GM13976 (cell line): Measurements from ENCODE around the gene FGF3.
"Not testable (repeated sequence)": the region's sequence is repeated elsewhere in the genome, so short reads cannot be mapped to it uniquely, and the experiment has no call there.

Experiments used
- DNase-seq: peaks from one replicate; pipeline ENCODE4 v3.0.0; 2012; ENCODE audit warnings: low spot score
- in situ Hi-C: fragments of 300-500 bp; cut with MboI; formaldehyde crosslinking; loops from one replicate; pipeline ENCODE4 v1.12.0; 2022; ENCODE audit warnings: low sequenced_read_pairs, mixed read lengths, inconsistent platforms; ENCODE audit not compliant: unreplicated experiment
- TF ChIP-seq, protein P1 (sequence below): IDR thresholded peaks from 2 replicates; pipeline ENCODE4 v1.5.1; 2012; ENCODE audit warnings: borderline replicate concordance, mild to moderate bottlenecking; ENCODE audit not compliant: insufficient read depth; ENCODE audit errors: extremely low read depth, missing control alignments, control extremely low read depth

Gene FGF3

DNA sequence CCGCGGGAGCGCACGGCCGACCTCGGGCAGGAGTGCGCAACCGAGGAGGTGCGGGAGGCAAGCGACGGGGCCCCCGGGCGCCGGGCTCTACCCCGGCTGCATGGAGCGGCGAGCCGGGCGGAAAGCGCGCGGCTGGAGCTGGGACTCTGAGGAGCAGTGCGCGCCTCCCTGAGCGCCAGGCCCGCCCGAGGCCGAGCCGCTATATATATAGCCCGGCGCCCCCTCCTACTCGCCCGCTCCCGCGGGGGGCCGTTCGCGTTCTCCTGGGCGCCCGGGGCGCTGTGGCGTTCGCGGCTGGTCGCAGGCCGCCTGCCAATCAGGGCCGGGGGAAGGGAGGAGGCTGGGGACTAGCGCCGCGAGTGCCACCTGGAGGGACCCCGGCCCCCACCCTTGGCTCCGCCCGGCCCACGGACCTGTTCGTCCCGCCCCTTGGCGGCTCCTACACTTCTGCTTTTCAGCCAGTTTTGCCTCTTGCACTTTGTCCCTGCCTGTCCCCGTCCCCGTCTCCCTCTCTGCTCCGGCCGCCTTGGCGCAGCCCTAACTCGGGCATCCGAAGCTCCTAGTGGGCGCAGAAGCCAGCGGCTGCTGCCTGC is 44.0 kb downstream of the FGF3 start, which contains the start of gene FGF4:
FGF4 (minus strand) TSS at position 179 of the 593 bp plus-strand sequence. CDS start 257 bp downstream, outside the sequence.
- DNase-seq = no peak
- TF ChIP-seq, protein P1, sequence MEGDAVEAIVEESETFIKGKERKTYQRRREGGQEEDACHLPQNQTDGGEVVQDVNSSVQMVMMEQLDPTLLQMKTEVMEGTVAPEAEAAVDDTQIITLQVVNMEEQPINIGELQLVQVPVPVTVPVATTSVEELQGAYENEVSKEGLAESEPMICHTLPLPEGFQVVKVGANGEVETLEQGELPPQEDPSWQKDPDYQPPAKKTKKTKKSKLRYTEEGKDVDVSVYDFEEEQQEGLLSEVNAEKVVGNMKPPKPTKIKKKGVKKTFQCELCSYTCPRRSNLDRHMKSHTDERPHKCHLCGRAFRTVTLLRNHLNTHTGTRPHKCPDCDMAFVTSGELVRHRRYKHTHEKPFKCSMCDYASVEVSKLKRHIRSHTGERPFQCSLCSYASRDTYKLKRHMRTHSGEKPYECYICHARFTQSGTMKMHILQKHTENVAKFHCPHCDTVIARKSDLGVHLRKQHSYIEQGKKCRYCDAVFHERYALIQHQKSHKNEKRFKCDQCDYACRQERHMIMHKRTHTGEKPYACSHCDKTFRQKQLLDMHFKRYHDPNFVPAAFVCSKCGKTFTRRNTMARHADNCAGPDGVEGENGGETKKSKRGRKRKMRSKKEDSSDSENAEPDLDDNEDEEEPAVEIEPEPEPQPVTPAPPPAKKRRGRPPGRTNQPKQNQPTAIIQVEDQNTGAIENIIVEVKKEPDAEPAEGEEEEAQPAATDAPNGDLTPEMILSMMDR = no peak
- in situ Hi-C loops = no loop called here

DNA sequence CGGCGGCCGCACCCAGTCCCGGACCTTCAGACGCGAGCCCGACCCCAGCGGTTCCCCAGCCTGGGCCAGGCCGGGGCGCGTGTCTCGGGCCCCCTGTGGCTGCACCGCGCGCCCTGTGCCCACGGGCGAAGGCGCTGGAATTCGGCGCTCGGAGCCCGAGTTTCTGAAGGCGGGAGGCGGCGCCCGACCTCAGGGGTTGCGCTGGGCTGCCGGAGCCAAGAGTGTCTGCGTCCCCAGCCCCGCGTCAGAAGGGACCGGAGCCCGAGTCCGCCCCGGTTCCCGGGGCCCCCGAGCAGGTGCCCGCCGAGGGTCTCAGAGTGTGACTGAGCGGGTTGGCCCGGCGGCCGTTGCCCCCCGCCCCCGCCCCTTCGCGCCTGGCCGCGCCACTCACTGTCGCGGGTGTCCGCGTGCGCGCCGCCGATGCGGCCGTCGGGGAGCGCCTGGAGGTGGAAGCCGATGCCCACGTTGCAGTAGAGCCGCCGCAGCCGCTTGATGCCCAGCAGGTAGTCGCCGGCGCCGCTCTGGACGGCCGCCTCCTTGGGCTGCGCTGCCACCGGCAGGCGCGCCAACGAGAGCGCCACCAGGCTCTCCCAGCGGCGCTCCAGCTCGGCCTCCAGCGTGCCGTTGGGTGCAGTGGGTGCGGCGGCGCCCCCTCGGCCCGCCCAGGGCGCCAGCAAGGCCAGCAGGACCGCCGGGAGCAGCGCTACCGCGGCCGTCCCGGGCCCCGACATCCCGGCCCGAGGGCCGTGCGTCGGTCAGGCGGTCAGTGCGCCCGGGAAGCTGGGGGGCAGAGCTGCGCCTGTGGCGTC is 44.7 kb downstream of the FGF3 start:
- TF ChIP-seq, protein P1 = no peak
- no peak for DNase-seq
- in situ Hi-C loops = no loop called here

DNA sequence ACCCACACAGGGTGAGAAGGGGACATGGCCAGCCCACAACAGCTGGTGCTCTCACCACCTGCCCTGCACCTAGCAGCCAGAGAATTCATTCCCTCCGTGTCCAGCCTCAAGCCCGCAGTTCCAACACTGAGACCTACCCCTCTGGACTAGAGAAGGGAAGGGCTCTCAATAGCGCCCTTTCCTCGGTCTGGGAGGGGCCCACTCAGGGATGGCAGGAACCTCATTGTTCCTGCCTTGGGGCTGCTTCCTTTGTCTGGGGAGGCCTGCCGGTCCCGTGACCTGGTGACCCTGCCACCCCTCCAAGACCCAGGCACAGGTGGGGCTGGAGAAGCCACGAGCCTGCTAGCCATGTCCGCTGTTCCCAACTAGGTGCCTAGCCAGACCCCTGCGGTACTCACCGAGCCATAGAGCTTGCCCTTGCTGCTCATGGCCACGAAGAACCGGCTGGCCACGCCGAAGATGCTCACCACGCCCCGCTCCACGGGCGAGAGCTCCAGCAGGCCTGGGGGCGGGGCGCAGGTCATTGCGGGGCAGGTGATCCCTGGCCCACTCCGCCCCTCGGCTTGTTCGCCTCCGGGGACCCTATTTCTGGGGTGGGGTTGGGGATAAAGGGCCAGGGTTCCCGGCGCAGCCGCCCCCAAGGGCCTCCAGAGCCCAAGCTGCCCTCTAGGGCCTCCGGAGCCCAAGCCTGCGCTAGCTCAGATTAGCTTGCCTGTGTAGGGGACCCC is 45.4 kb downstream of the FGF3 start:
- TF ChIP-seq, protein P1 = no peak
- in situ Hi-C loops = no loop called here
- DNase-seq = no peak

DNA sequence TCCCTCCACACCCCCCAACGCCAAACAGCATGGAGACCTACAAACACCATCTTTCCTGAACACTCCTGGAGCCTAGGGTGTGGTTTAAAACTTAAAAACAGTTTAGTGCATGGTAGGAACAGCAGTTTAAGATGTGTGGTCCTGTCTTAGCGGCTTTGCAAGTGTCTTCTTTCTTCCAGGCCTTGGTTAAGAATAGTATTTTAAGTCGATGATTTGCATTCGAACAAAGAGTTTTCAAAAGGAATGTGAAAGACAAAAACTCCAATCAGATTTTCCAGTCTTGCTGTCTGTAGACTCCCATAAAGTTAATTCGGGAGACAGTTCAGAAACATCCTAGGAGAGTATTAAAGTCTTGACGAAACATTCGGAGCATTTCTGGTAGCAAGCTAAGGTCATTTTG is 47.8 kb downstream of the FGF3 start:
- DNase-seq = no peak
- TF ChIP-seq, protein P1 = no peak
- in situ Hi-C loops = no loop called here

DNA sequence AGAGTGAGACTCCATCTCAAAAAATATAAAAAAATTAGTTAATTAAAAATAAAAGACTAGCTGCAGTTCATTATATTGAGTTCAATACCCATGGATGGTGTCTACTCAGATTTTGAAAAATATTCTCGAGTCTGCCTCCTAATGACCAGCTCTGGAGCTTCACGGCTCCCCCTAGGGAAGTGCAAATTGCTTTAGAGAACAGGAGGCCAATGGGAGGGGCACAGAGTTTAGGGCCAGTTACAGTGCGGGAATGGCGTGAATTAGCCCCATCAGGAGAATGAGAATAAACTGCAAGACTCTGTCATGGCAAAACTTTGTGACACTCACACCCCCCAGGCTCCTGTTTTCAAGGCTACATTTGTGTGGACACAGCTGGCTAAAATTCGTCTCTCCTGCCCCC is 48.7 kb downstream of the FGF3 start:
- no peak for DNase-seq
- in situ Hi-C loops = no loop called here
- TF ChIP-seq, protein P1 = no peak

DNA sequence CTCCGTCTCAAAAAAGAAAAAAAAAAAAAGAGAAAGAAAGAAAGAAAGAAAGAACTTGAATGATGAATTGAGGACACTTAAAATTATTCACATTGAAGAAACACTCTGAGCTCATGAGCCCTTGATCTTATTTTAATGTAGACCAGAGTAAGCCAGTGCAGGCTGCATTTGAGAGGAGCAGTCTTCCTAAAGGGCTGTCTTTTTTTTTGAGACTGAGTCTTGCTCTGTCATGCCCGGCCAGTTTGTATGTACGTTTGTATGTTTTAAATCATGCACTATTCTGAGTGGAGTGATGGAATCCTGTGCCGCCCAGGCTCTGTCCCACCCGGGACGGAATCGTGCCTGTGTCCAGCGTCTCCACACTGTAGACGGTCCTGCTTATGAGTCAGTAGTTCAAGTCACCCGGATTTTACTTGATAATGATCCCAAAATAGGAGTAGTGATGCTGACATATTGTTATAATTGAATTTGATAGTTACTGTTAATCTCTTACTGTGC is 53.7 kb downstream of the FGF3 start:
- no peak for DNase-seq
- in situ Hi-C loops = no loop called here
- TF ChIP-seq, protein P1 = no peak

DNA sequence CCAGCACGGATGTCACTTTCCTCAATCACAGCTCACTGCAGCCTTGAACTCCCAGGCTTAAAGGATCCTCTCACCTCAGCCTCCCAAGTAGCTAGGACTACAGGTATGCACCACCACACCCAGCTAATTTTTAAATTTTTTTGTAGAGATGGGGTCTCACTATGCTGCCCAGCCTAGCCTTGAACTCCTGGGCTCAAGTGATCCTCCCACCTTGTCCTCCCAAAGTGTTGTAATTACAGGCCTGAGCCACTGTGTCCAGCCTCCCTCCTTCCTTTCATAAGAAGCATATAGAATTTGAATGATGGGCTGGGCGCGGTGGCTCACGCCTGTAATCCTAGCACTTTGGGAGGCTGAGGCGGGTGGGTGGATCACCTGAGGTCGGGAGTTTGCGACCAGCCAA is 54.3 kb downstream of the FGF3 start:
- in situ Hi-C loops, DNase-seq: not testable (repeated sequence)
